ENCODE measurements around the gene HUWE1. TPM values are rescaled to one million over a fixed set of nuclear protein-coding genes. Genes with fewer than 3 reads are reported as not detected.

Gene HUWE1
- total RNA-seq, 4 donors from 2014 or later, result 152 to 208 (median 186) TPM

DNA sequence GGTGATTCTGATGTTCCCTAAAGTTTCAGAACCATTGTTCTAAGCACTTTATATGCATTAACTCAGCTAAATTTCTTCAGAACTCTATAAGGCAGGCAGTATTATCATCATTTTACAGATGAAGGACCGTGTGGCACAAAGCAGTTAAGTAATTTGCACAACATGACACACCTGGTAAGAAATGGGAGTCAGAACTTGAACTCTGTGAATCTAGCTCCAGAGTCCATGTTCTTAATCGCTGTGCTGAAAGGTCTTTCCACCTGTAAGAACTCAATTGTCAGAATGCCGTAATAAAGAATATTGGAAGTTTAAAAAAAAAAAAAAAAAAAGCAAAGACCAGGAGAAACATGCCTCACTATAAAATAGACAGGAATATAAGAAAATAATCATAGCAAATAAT lies 9.2 kb downstream of the HUWE1 start:
- no peak overlapping the region for H3K4me3 ChIP-seq
- H3K4me1 ChIP-seq, result peaks cover 2% of the 10 kb centered on the region
- no peak overlapping the region for H3K27ac ChIP-seq
- WGBS, result 77% methylated on average over 3 of the region's 3 CpGs
- H3K27me3 ChIP-seq, result no peaks in the 10 kb centered on the region
- TF ChIP-seq EP300 (IDR thresholded peaks at IDR 0.05) (no peak), CTCF (IDR thresholded peaks at IDR 0.05) (no peak), POLR2A (IDR thresholded peaks at IDR 0.05) (no peak), POLR2AphosphoS5 (IDR thresholded peaks at IDR 0.05) (no peak)
- no peak for DNase-seq (ENCODE audit: low spot score in 2 of 2)
- H3K36me3 ChIP-seq, result peaks cover 3% of the 10 kb centered on the region
- no peaks in the 10 kb centered on the region for H3K9me3 ChIP-seq

DNA sequence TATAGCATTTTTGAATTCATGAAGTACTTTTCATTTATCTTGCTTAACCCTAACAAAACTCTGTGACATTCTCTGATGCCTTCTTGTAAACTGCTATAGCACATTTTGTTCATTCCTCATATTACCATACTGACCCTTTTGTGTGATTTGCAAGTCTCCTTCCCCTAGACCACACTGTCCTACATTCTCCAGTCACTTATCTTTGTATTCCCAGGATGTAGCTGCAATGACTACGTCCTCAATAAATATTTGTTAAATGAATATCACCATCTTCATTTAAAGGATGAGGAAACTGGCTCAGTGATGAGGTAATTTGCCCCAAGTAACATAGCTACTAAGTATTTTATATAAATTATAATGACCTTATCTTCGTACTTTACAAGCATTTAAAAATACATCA lies 11.9 kb downstream of the HUWE1 start:
- no peaks in the 10 kb centered on the region for H3K9me3 ChIP-seq
- DNase-seq (ENCODE audit: low spot score in 2 of 2), result no peak
- no peak overlapping the region for H3K4me3 ChIP-seq
- H3K36me3 ChIP-seq, result peaks cover 3% of the 10 kb centered on the region
- no peak overlapping the region for H3K27ac ChIP-seq
- 70% methylated on average over 2 of the region's 2 CpGs for WGBS
- no peaks in the 10 kb centered on the region for H3K4me1 ChIP-seq
- TF ChIP-seq CTCF (IDR thresholded peaks at IDR 0.05), result no peak
- TF ChIP-seq EP300 (IDR thresholded peaks at IDR 0.05), result no peak
- no peak for TF ChIP-seq POLR2AphosphoS5 (IDR thresholded peaks at IDR 0.05)
- no peak for TF ChIP-seq POLR2A (IDR thresholded peaks at IDR 0.05)
- no peaks in the 10 kb centered on the region for H3K27me3 ChIP-seq

- DNase-seq (ENCODE audit: low spot score in 2 of 2), result no peak
- Histone ChIP-seq H3K9me3 (no peaks in the 10 kb centered on the region), H3K4me3 (no peak overlapping the region), H3K36me3 (no peaks in the 10 kb centered on the region), H3K4me1 (no peaks in the 10 kb centered on the region), H3K27ac (no peak overlapping the region), H3K27me3 (no peaks in the 10 kb centered on the region)
- TF ChIP-seq POLR2AphosphoS5 (IDR thresholded peaks at IDR 0.05), result no peak
- no peak for TF ChIP-seq CTCF (IDR thresholded peaks at IDR 0.05)
- no peak for TF ChIP-seq POLR2A (IDR thresholded peaks at IDR 0.05)
- TF ChIP-seq EP300 (IDR thresholded peaks at IDR 0.05), result no peak
Observed at GRCh38 chrX:53669258-53669657, 17.3 kb downstream of the HUWE1 start.

GRCh38 chrX:53666171-53666570 lies 20.3 kb downstream of the HUWE1 start:
- no peaks in the 10 kb centered on the region for H3K36me3 ChIP-seq

GRCh38 chrX:53660004-53660403 lies 26.5 kb downstream of the HUWE1 start:
- Histone ChIP-seq H3K4me1 (no peaks in the 10 kb centered on the region), H3K36me3 (no peaks in the 10 kb centered on the region), H3K27me3 (no peaks in the 10 kb centered on the region), H3K27ac (no peak overlapping the region), H3K4me3 (no peak overlapping the region), H3K9me3 (no peaks in the 10 kb centered on the region)
- no peak for DNase-seq (ENCODE audit: low spot score in 2 of 2)
- no peak for TF ChIP-seq CTCF (IDR thresholded peaks at IDR 0.05)
- no peak for TF ChIP-seq EP300 (IDR thresholded peaks at IDR 0.05)
- no peak for TF ChIP-seq POLR2A (IDR thresholded peaks at IDR 0.05)
- no peak for TF ChIP-seq POLR2AphosphoS5 (IDR thresholded peaks at IDR 0.05)
- WGBS, result 73% methylated on average over 3 of the region's 3 CpGs

More at GRCh38 chrX:53666171-53666570, 20.3 kb downstream of the HUWE1 start:
- Histone ChIP-seq H3K4me1 (no peaks in the 10 kb centered on the region), H3K27me3 (no peaks in the 10 kb centered on the region), H3K4me3 (no peak overlapping the region), H3K27ac (no peak overlapping the region), H3K9me3 (no peaks in the 10 kb centered on the region)
- TF ChIP-seq CTCF (IDR thresholded peaks at IDR 0.05) (no peak), POLR2AphosphoS5 (IDR thresholded peaks at IDR 0.05) (no peak), EP300 (IDR thresholded peaks at IDR 0.05) (no peak), POLR2A (IDR thresholded peaks at IDR 0.05) (no peak)
- WGBS, result 93% methylated on average over 1 of the region's 1 CpG
- no peak for DNase-seq (ENCODE audit: low spot score in 2 of 2)

Measured in suprapubic skin (tissue), 4 donors.